GM19193 (cell line): ENCODE data around the gene UNC5B.

Experiments used
- POLR2A ChIP-seq: IDR thresholded peaks from 4 replicates; pipeline ENCODE4 v1.6.1; 2011; ENCODE audit not compliant: insufficient read depth, insufficient read length; ENCODE audit errors: extremely low read depth

Gene UNC5B

DNA sequence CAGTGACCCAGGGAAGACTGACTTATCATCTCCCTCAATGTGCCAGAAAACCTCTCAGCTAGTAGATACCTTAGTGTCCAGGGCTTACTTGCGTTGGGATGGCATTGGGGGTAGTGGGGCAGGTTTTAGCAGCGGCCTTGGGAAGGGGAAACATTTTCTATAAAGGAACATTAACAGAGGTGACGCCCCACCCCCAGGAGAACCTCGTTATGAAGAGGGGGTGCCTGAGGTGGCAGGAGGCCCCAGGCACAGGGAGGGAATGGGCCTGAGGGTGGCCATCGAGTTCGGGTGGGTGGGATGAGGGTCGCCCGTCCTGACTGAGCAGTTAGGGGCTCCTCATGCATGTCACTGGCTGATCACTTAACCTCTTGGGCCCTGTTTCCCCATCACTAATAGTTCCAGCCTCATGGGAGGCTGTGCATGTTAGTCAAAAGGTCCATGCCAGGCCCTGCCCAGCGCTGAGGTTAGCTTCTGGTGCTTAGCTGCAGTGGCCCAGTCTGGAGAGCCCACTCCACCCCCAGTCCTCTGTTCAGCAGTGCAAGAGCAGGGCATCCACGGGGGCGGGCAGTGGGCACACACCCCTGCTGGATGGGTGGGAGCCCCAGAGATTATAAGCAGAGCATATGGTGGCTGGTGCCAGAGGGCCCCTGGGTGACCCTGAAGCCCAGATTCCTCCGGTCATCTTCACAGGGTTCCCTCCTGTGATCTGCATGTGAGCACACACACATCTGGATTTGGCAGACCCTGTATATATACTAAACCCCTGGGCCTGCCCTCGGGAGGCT is 27.0 kb downstream of the UNC5B start:
- no peak for TF ChIP-seq POLR2A

DNA sequence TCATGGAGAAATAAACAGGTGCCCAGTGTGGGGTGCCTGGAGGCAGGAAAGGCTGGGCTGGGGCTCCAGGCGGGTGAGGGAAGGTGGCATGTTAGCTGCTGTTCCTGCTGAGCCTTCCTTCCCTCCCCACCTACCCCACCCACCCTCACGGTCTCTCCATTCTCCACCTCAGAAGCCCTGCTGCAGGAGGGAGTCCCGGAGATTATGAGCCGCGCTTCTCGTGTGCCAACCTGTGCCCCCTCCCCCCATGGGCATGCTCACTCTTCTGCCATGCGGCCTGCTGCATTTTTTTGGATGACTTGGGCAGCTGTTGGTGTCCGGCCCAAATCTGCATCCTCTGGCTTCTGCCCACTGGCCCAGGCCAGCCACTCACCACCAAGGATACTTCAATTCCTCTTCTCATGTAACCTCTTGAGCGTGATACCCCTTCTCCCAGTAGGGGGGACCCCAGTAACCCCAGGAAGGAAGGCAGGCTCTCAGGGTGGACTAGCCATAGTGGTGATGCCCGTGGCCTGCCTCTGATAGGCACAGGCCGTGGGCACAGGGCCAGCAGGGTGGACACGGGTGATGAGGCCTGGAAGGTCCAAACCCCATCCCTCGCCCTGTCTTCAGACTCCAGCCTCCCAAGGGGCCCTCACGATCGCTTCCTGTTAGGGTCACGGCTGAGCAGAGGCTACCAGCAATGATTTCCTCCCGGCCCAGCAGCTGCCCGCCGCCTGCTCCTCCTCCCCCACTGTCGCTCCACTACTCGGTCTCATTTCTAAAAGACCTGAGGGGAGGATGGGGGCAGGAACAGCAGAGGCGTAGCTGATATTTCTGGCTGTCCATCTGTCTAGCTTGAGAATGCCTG is 27.8 kb downstream of the UNC5B start:
- no peak for TF ChIP-seq POLR2A

- no peak for TF ChIP-seq POLR2A
Measured at GRCh38 chr10:71241114-71241829, 28.9 kb downstream of the UNC5B start.

GRCh38 chr10:71241830-71242621 is 29.7 kb downstream of the UNC5B start:
- no peak for TF ChIP-seq POLR2A

DNA sequence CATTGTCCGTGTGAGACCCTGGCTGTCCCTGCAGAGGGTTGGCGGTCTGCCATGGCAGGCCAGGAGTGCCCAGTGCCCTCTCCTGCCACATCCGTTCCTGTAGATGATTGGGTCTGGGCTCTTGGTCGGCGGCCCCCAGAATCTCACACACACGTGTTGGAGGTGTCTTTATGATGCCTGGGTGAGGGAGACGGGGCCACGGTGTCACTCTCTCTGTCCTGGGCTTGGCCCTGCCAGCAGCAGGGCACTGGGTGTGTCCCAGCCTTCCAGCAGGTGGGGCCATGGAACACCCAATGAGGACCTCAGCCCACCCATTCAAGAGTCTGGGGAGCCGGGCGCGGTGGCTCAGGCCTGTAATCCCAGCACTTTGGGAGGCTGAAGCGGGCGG is 30.2 kb downstream of the UNC5B start:
- no peak for TF ChIP-seq POLR2A

- no peak for TF ChIP-seq POLR2A
Measured at GRCh38 chr10:71243756-71244395, 31.5 kb downstream of the UNC5B start.

GRCh38 chr10:71244431-71245419 is 32.4 kb downstream of the UNC5B start:
- no peak for TF ChIP-seq POLR2A

DNA sequence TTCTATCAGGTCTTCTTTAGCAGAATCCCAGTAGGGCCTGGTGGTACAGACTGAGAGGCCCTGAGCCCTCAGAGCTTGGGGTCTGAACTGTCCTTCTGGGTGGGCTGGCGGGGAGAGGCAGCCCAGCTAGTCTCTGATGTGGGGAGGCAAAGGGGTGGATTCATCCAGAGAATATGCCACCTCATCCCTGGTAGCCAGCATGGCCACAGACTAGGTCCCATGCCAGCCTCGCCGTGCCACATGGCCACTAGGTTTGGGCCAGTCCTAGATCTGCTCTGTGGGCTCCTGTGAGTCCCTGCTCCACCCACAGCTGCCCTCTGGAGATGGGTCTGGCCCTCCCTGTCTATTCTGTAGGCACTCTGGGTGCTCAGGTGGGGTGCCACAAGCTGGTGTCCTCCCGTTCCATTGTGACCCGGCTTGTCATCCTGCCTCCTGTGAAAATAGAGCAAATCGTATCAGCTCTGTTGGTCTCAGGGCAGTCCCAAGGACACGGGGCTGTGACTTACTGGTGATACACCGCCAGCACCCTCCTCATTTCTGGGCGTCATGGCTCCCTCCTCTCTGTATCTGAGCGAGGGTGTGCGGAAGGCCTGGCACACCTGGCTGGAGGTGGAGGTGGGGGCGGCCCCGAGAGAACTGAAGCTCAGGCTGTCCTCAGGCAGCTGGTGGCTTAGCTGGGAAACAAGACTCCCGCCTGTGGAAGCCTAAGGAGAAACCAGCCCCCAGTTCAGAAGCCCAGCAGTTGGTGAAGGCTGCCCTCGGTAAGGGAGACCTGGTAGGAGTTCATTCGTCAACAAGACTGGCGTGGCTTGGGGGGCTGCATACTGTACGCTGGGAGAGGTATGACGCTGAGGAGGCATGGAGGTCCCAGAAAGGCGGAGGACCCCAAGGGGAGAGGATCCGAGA is 33.3 kb downstream of the UNC5B start:
- TF ChIP-seq POLR2A: no peak

DNA sequence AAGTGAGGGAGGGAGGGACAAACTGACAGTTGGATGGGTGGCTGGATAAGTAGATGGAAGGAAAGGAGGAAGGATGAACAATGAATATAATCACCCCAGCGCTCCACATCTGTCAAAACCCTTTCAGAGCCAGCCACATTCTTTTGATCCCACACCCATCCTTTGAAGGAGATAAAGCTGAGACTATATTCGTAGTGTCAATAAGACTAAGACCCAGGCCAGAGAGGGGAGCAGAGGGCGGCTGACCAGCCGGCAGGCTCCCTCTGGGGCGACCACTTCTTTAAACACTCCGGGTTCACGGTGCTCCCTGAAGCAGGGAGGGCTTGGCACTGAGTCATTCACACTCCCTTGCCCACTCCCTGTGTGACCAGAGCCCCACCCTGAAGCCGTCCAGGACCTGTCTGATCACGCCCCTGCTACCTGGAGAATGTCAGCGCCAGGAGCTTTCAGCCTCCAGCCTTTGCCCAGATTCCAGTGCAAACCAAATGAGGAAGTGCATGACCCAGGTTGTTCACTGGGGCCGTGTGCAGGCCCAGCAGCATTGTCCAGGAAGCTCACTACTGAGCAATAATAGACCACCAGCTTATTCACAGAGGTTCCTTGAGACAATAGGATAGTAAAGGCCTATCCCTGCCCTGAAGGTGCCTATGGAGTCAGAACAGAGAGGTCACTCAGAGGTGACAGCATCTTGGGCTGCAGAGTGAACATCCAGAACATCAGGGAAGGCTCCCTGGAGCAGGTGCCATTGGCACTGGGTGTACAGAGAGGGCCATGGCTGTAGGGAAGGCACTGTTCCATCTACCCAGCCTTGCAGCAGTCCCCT is 34.4 kb downstream of the UNC5B start:
- TF ChIP-seq POLR2A: no peak

- TF ChIP-seq POLR2A: no peak
Measured at GRCh38 chr10:71247414-71247705, 35.0 kb downstream of the UNC5B start.

GRCh38 chr10:71247804-71248203 is 35.4 kb downstream of the UNC5B start:
- no peak for TF ChIP-seq POLR2A
